Kidney epithelial cell (primary cell): ENCODE results near the gene COL9A3. TPM values are rescaled to one million over a fixed set of nuclear protein-coding genes. Genes with fewer than 3 reads are reported as not detected.

ENCODE experiments used
- DNase-seq: peaks from one replicate; pipeline ENCODE4 v3.0.0-alpha.2; 2010; ENCODE audit warnings: low read depth
- H3K27me3 ChIP-seq: 2 replicates; pipeline ENCODE4 v1.6.0; 2011; ENCODE audit warnings: low read length; ENCODE audit not compliant: control insufficient read depth, insufficient read depth
- H3K36me3 ChIP-seq: 2 replicates; pipeline ENCODE4 v1.5.1; 2011; ENCODE audit warnings: low read length; ENCODE audit not compliant: control insufficient read depth, insufficient read depth
- H3K4me3 ChIP-seq: 2 replicates; pipeline ENCODE4 v1.5.1; 2011; ENCODE audit warnings: low read depth, mild to moderate bottlenecking, control low read depth, low read length
- total RNA-seq: library from RNA; depleted of rRNA; stranded (reverse); fragments of >200 nt; gene quantifications from 2 replicates; pipeline ENCODE4 v1.2.3, GENCODE V29; 2015
- TF ChIP-seq, protein P1 (sequence below): IDR thresholded peaks from 2 replicates; pipeline ENCODE4 v1.5.1; 2011; ENCODE audit warnings: mild to moderate bottlenecking, moderate library complexity, low read length, control low read depth, inconsistent platforms; ENCODE audit not compliant: insufficient read depth, poor library complexity, severe bottlenecking

Gene COL9A3
- total RNA-seq, 1 donor from 2014 or later, result 10.4 TPM

DNA sequence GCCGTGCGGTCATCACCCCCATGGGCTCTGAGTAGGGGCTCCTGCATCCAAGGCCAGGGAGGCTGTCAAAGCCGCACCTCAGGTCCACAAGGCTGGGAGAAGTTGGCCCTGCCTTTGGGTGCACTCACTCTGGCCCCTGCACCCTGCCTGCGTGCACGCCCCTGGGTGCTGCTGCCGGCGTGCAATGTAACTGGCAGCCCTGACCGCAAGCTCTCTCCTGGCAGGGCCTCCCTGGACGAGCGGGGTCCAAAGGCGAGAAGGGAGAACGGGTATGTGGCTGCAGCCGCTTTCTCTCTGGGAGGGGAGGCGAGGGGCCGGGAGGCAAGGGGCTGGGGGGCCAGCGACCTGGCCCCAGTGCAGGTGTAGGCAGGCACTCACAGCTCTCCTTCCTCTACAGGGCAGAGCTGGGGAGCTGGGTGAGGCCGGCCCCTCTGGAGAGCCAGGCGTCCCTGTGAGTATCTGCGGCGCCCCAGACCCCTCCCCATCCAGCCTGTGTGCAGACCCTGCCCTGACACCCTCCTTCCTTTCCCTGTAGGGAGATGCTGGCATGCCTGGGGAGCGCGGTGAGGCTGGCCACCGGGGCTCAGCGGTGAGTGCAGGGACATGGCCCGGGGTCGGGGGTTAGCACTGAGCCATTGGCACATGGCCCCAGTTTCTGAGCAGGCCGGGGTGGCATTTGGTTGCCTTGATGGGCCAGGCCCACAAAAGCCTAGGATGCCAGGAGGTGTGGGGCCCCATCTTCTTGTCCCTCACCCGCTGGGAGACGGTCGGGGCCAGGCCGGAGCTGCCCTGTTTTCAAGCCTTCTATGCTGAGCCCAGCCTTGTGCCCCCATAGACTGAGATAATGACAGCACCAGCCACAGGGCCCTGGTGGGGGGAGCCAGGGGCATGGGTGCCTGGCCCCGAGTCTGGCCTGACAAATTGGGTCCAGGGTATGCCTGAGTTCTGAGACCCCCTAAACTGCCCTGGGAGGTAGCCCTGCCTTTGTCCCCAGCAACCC, 12.7 kb downstream of the COL9A3 start:
- Histone ChIP-seq H3K4me3 (no peak overlapping the region), H3K36me3 (no peaks in the 10 kb centered on the region), H3K27me3 (peaks cover 8% of the 10 kb centered on the region)
- TF ChIP-seq, protein P1, sequence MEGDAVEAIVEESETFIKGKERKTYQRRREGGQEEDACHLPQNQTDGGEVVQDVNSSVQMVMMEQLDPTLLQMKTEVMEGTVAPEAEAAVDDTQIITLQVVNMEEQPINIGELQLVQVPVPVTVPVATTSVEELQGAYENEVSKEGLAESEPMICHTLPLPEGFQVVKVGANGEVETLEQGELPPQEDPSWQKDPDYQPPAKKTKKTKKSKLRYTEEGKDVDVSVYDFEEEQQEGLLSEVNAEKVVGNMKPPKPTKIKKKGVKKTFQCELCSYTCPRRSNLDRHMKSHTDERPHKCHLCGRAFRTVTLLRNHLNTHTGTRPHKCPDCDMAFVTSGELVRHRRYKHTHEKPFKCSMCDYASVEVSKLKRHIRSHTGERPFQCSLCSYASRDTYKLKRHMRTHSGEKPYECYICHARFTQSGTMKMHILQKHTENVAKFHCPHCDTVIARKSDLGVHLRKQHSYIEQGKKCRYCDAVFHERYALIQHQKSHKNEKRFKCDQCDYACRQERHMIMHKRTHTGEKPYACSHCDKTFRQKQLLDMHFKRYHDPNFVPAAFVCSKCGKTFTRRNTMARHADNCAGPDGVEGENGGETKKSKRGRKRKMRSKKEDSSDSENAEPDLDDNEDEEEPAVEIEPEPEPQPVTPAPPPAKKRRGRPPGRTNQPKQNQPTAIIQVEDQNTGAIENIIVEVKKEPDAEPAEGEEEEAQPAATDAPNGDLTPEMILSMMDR, result no peak
- DNase-seq, result no peak

DNA sequence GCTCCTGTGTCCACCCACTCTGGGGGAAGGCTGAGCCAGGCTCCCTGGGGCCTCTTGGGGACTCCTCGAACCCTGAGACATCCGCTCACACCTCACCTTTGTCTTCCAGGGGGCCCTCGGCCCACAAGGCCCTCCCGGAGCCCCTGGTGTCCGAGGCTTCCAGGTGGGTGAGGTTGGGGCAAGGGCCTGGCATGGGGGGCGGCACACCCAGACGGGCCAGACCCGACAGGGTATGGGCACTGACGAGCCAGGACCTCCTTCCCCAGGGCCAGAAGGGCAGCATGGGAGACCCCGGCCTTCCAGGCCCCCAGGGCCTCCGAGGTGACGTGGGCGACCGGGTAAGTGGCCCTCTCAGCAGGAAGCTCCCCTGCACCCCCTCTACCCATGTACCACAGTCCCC, 13.4 kb downstream of the COL9A3 start:
- DNase-seq, result no peak
- Histone ChIP-seq H3K4me3 (no peak overlapping the region), H3K36me3 (no peaks in the 10 kb centered on the region), H3K27me3 (peaks cover 8% of the 10 kb centered on the region)
- TF ChIP-seq, protein P1, result no peak

DNA sequence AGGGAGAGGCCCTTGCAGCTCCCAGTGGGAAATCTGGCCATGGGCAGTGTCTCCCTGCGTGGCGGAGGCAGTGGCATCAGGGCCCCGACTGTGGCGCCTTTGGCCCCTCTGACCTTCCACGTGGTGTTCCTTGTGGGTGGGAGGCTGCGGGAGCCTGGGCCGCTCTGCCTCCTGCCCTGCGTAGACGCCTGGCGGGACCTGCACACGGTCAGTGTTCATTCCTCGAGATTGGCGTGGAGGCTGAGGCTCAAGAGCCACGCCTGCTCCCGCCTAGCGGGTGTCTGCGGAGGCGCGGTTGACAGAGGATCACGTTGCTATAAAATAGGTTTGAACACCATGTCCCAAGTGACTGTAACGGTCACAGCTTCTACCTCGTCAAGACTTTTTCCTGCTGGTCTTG, 14.0 kb downstream of the COL9A3 start:
- Histone ChIP-seq H3K4me3 (no peak overlapping the region), H3K27me3 (peaks cover 9% of the 10 kb centered on the region), H3K36me3 (no peaks in the 10 kb centered on the region)
- DNase-seq, result no peak
- TF ChIP-seq, protein P1, result no peak

DNA sequence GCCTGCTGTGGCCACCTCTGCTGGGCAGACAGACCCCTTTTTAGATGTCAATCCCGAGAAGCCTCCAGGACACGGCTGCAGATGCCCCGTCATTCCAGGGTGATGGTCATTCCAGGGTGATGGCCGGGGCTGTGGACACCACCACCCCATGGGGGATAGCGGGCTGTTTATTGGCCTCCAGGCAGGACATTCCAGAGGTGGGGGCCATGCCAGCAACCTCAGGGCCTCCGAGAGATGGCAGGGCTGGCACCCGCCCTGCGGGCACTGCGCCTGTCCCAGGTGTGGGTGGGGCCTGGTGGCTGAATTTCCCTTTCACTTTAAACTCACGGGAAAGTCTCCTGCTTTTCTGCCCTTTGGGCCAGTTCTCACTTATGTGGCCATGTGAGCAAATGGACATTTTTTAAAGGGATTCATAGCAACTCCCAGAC, 14.5 kb downstream of the COL9A3 start:
- TF ChIP-seq, protein P1, result no peak
- H3K27me3 ChIP-seq, result peaks cover 14% of the 10 kb centered on the region
- H3K4me3 ChIP-seq, result no peak overlapping the region
- no peak for DNase-seq
- H3K36me3 ChIP-seq, result no peaks in the 10 kb centered on the region

DNA sequence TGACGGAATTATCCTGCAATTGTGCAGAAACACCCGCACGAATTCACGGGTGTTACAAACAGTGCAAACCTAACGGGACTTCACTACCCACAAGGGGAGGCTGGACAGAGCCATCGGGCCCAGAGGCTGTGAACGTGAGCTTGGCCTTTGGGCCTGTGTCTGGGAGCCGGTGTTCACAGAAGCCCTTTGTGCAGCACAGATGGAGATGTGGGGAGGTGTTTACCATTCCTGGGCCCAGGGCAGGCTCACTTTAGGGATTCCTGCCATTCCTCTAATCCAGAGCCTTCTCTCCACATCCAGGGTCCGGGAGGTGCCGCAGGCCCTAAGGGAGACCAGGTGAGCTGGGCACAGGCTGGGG, 15.0 kb downstream of the COL9A3 start:
- Histone ChIP-seq H3K36me3 (no peaks in the 10 kb centered on the region), H3K4me3 (no peak overlapping the region), H3K27me3 (peaks cover 14% of the 10 kb centered on the region)
- no peak for DNase-seq
- TF ChIP-seq, protein P1, result no peak
